Endothelial cell of umbilical vein (primary cell): ENCODE results near the gene ADAM30.

Experiments
- EZH2 ChIP-seq: IDR thresholded peaks from 2 replicates; pipeline ENCODE4 v1.6.1; 2012; ENCODE audit warnings: borderline replicate concordance, low read depth, mild to moderate bottlenecking, moderate library complexity, low read length, inconsistent platforms; ENCODE audit not compliant: severe bottlenecking
- FOS ChIP-seq: IDR thresholded peaks from 2 replicates; pipeline ENCODE4 v1.6.1; 2011; ENCODE audit warnings: mild to moderate bottlenecking, low read length, moderate library complexity, borderline replicate concordance; ENCODE audit not compliant: insufficient read depth
- JUN ChIP-seq: IDR thresholded peaks from 2 replicates; pipeline ENCODE4 v1.6.1; 2011; ENCODE audit warnings: borderline replicate concordance, low read depth; ENCODE audit not compliant: insufficient read length, insufficient read depth
- MYC ChIP-seq: IDR thresholded peaks from one replicate; pipeline ENCODE4 v1.6.1; 2011; ENCODE audit warnings: mild to moderate bottlenecking, low read depth, low read length
- POLR2A ChIP-seq: IDR thresholded peaks from 2 replicates; pipeline ENCODE4 v1.6.1; 2012; ENCODE audit warnings: low read depth, mild to moderate bottlenecking, control low read depth, low read length
- POLR2AphosphoS5 ChIP-seq: IDR thresholded peaks from 2 replicates; pipeline ENCODE4 v1.6.1; 2012; ENCODE audit warnings: low read depth, mild to moderate bottlenecking, control low read depth, low read length, moderate library complexity; ENCODE audit not compliant: insufficient read depth
- TF ChIP-seq, protein P1 (sequence below), 2 donors: IDR thresholded peaks; 1 replicate in 1 of 2; 2 replicates in 1 of 2; pipeline ENCODE4 v1.5.1; 2011; ENCODE audit warnings: low read length in 2 of 2, mild to moderate bottlenecking in 2 of 2, moderate library complexity in 2 of 2, control low read depth in 1 of 2, inconsistent platforms in 1 of 2, low read depth in 1 of 2; ENCODE audit not compliant: insufficient read depth in 1 of 2; ENCODE audit errors: extremely low read depth in 1 of 2
- TF ChIP-seq, protein P2 (sequence below): IDR thresholded peaks from 2 replicates; pipeline ENCODE4 v1.6.1; 2011; ENCODE audit not compliant: insufficient read depth, insufficient read length

DNA sequence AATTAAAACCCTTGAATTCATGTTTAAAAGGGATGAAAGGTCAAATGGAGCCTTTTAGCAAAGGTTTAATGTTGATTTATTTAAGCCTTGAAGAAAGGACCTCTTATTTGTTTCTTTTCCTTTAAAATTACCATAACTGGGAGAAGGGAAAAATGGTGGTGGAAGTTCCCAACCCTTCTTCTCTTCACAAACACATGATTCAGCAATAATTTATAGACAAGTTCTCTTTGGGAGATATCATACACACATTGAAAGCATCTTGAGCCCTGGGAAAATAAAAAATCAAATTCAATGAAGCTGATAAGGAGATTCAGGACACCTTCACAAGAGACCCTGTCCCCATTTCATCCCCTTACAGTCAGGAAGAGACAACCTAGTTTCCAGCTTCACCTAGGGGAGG is 8.9 kb downstream of the ADAM30 start:
- TF ChIP-seq, protein P1, sequence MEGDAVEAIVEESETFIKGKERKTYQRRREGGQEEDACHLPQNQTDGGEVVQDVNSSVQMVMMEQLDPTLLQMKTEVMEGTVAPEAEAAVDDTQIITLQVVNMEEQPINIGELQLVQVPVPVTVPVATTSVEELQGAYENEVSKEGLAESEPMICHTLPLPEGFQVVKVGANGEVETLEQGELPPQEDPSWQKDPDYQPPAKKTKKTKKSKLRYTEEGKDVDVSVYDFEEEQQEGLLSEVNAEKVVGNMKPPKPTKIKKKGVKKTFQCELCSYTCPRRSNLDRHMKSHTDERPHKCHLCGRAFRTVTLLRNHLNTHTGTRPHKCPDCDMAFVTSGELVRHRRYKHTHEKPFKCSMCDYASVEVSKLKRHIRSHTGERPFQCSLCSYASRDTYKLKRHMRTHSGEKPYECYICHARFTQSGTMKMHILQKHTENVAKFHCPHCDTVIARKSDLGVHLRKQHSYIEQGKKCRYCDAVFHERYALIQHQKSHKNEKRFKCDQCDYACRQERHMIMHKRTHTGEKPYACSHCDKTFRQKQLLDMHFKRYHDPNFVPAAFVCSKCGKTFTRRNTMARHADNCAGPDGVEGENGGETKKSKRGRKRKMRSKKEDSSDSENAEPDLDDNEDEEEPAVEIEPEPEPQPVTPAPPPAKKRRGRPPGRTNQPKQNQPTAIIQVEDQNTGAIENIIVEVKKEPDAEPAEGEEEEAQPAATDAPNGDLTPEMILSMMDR (IDR thresholded peaks at IDR 0.05; ENCODE audit: extremely low read depth in 1 of 2, insufficient read depth in 1 of 2, low read depth in 1 of 2, low read length in 2 of 2): no peak
- TF ChIP-seq, protein P2, sequence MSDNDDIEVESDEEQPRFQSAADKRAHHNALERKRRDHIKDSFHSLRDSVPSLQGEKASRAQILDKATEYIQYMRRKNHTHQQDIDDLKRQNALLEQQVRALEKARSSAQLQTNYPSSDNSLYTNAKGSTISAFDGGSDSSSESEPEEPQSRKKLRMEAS: no peak
- no peak for TF ChIP-seq EZH2
- TF ChIP-seq POLR2A: no peak
- TF ChIP-seq POLR2AphosphoS5: no peak
- no peak for TF ChIP-seq JUN
- TF ChIP-seq FOS: no peak
- TF ChIP-seq MYC: no peak
